HepG2 (cell line): ENCODE results near the gene PRM2. TPM values are rescaled to one million over a fixed set of nuclear protein-coding genes. Genes with fewer than 3 reads are reported as not detected.
A peak's percentile ranks its signal among the peaks of the same experiment; 100 is the strongest.
"Not testable (repeated sequence)": the region's sequence is repeated elsewhere in the genome, so short reads cannot be mapped to it uniquely, and the experiment has no call there.

Source experiments
- ATAC-seq: fragments of 200-7000 bp; cut with Tn5 transposase; 3 replicates; pipeline ENCODE4 v1.9.1; 2020; ENCODE audit warnings: mild to moderate bottlenecking, moderate library complexity
- BruUV-seq: library from RNA; stranded (reverse); fragments of 400-500 nt; replicated peaks from 2 replicates; lab custom pipeline; 2021; lab: Mats Ljungman, UMichigan
- CTCF ChIA-PET: fragments of 300-600 bp; formaldehyde crosslinking; extraction: SDS; loops from one replicate; lab custom pipeline; 2021; ENCODE audit warnings: low total read pairs, inconsistent platforms, low intra/inter-chr PET ratio; lab: Yijun Ruan, JAX
- POLR2A ChIA-PET: fragments of 350-600 bp; sonication (Branson Sonifier 250); formaldehyde crosslinking; loops from one replicate; lab custom pipeline; 2020; ENCODE audit warnings: antibody characterized with exemption, inconsistent platforms; lab: Yijun Ruan, JAX
- DNase-seq: peaks from one replicate; pipeline ENCODE4 v3.0.0-alpha.2; 2015; ENCODE audit warnings: low spot score
- FAIRE-seq: peaks from 3 replicates; lab custom pipeline; 2011; peaks lifted over from hg19 to GRCh38; lab: Jason Lieb, UNC
- H2AFZ ChIP-seq: one replicate; pipeline ENCODE4 v1.6.1; 2011; ENCODE audit warnings: low read length, inconsistent platforms
- H3K27ac ChIP-seq: fragments of 300-600 bp; 3 replicates; pipeline ENCODE4 v1.8.0; 2011; ENCODE audit warnings: mixed run types, mild to moderate bottlenecking, mixed read lengths, low read length, inconsistent platforms; ENCODE audit not compliant: insufficient read depth; ENCODE audit errors: extremely low read length
- H3K27me3 ChIP-seq, 2 experiments: fragments of 200-600 bp in 1 of 2; 2 replicates in 1 of 2; 3 replicates in 1 of 2; pipeline versions ENCODE4 v1.6.0 to v1.8.0; 2011; ENCODE audit warnings: low read length in 2 of 2, mild to moderate bottlenecking in 2 of 2, moderate library complexity in 2 of 2, inconsistent platforms in 1 of 2; ENCODE audit not compliant: insufficient read depth in 2 of 2, control insufficient read depth in 1 of 2
- H3K36me3 ChIP-seq, 2 experiments: fragments of 200-600 bp in 1 of 2; replicated peaks in 1 of 2; 2 replicates in 1 of 2; 3 replicates in 1 of 2; pipeline versions ENCODE4 v1.5.1 to v1.8.0; 2011; ENCODE audit warnings: low read length in 2 of 2, inconsistent platforms in 1 of 2; ENCODE audit not compliant: insufficient read depth in 2 of 2, control insufficient read depth in 1 of 2
- H3K4me1 ChIP-seq: 2 replicates; pipeline ENCODE4 v1.5.1; 2012; ENCODE audit warnings: low read length, inconsistent platforms; ENCODE audit not compliant: insufficient read depth
- H3K4me2 ChIP-seq: 2 replicates; pipeline ENCODE4 v1.6.0; 2011; ENCODE audit warnings: low read depth, low read length, inconsistent platforms
- H3K4me3 ChIP-seq, 3 experiments: fragments of 200-600 bp in 1 of 3; sonication (generic), shearing (Covaris generic) in 1 of 3; replicated peaks in 1 of 3; 2 replicates each; pipeline ENCODE4 v1.5.1; 2011 to 2016; ENCODE audit warnings: low read length in 3 of 3, inconsistent platforms in 2 of 3, low read depth in 2 of 3, mild to moderate bottlenecking in 2 of 3, control low read depth in 1 of 3, mixed read lengths in 1 of 3; ENCODE audit not compliant: insufficient read depth in 1 of 3
- H3K79me2 ChIP-seq: one replicate; pipeline ENCODE4 v1.6.1; 2011; ENCODE audit warnings: low read length, inconsistent platforms; ENCODE audit not compliant: insufficient read depth
- H3K9ac ChIP-seq: 2 replicates; pipeline ENCODE4 v1.6.0; 2011; ENCODE audit warnings: mild to moderate bottlenecking, low read depth, low read length, inconsistent platforms; ENCODE audit not compliant: insufficient read depth
- H3K9me3 ChIP-seq: 2 replicates; pipeline ENCODE4 v1.5.1; 2012; ENCODE audit warnings: mild to moderate bottlenecking, low read length
- H4K20me1 ChIP-seq: 2 replicates; pipeline ENCODE4 v1.6.0; 2011; ENCODE audit warnings: inconsistent platforms, mild to moderate bottlenecking, low read length, moderate library complexity; ENCODE audit not compliant: insufficient read depth
- EEA1 ChIP-seq: sonication (generic); formaldehyde crosslinking; IDR thresholded peaks from 2 replicates; pipeline ENCODE4 v1.5.1; 2020; ENCODE audit warnings: mild to moderate bottlenecking, missing genetic modification reagents, borderline replicate concordance
- ZNF136 ChIP-seq: sonication (generic); formaldehyde crosslinking; IDR thresholded peaks from 2 replicates; pipeline ENCODE4 v1.8.1; 2022; ENCODE audit warnings: low read depth, mild to moderate bottlenecking, moderate library complexity, missing genetic modification reagents
- ZNF605 ChIP-seq: sonication (generic); formaldehyde crosslinking; IDR thresholded peaks from 2 replicates; pipeline ENCODE4 v1.8.0; 2022; ENCODE audit warnings: mild to moderate bottlenecking, missing genetic modification reagents
- ZNF841 ChIP-seq: sonication (generic); formaldehyde crosslinking; IDR thresholded peaks from 2 replicates; pipeline ENCODE4 v1.8.1; 2023; ENCODE audit warnings: missing genetic modification reagents, borderline replicate concordance
- WGBS: methylation state at CpG from one replicate; pipeline ENCODE4 v1.1.6; 2017; ENCODE audit warnings: low lambda C conversion rate; 5-methylcytosine and 5-hydroxymethylcytosine counted together
- in situ Hi-C: cut with HindIII; loops from 2 replicates; pipeline ENCODE4 v1.10.0; 2017; ENCODE audit warnings: low pct_unique_long_range_greater_than_20kb; ENCODE audit not compliant: extremely low pct_ligation_motif_present
- intact Hi-C: fragments of 100-400 bp; cut with micrococcal nuclease; formaldehyde crosslinking; loops from one replicate; pipeline ENCODE4 v1.10.0; 2022; ENCODE audit not compliant: unreplicated experiment
- polyA plus RNA-seq, 8 experiments: library from polyadenylated mRNA; depleted of rRNA in 3 of 8; stranded (reverse) in 7 of 8; unstranded in 1 of 8; fragments of >200 nt; fragmentation: Illumina TruSeq in 4 of 8; extraction: Trizol in 4 of 8; gene quantifications; 2 replicates each; pipeline versions ENCODE4 v1.2.1 to v1.2.3, GENCODE V29; 2011 to 2016; ENCODE audit warnings: low read depth in 4 of 8, missing spikeins in 1 of 8, mixed read lengths in 1 of 8; ENCODE audit not compliant: insufficient read depth in 1 of 8
- total RNA-seq, 5 experiments: library from RNA; depleted of rRNA; stranded (reverse); fragments of >200 nt; fragmentation: Illumina TruSeq; extraction: Trizol; gene quantifications; 2 replicates each; pipeline ENCODE4 v1.2.3, GENCODE V29; 2016; ENCODE audit warnings: low read depth in 1 of 5
- TF ChIP-seq, protein P1 (sequence below): sonication (generic); formaldehyde crosslinking; IDR thresholded peaks from 2 replicates; pipeline ENCODE4 v1.9.0; 2022; ENCODE audit warnings: missing genetic modification reagents, mild to moderate bottlenecking, borderline replicate concordance

Gene PRM2
- total and polyA plus RNA-seq, 2 of the 13 experiments (the other 11 are each of a cell fraction or from before 2014, with no cell fraction given), result 0.54 TPM; not detected in 1

- TF ChIP-seq, protein P1, sequence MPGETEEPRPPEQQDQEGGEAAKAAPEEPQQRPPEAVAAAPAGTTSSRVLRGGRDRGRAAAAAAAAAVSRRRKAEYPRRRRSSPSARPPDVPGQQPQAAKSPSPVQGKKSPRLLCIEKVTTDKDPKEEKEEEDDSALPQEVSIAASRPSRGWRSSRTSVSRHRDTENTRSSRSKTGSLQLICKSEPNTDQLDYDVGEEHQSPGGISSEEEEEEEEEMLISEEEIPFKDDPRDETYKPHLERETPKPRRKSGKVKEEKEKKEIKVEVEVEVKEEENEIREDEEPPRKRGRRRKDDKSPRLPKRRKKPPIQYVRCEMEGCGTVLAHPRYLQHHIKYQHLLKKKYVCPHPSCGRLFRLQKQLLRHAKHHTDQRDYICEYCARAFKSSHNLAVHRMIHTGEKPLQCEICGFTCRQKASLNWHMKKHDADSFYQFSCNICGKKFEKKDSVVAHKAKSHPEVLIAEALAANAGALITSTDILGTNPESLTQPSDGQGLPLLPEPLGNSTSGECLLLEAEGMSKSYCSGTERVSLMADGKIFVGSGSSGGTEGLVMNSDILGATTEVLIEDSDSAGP, result 0 out of 2 replicates have a peak, but pooled peaks have one; percentile 26
Measured at GRCh38 chr16:11290102-11290893, 14.0 kb upstream of the PRM2 start (continued).

DNA sequence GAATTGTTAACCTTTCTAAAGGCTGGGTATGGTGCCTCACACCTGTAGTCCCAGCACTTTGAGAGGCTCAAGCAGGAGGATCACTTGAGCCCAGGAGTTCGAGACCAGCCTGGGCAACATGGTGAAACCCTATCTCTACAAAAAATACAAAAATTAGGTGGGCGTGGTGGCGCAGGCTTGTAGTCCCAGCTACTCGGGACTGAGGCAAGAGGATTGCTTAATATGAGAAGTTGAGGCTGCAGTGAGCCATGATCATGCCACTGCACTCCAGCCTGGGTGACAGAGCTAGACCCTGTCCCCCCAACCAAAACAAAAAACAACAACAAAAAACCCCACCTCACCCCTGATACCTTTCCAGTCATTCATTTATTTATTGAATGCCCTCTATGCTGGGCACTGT lies 13.4 kb upstream of the PRM2 start:
- H4K20me1 ChIP-seq, H3K4me3 ChIP-seq, BruUV-seq, DNase-seq, H3K27me3 ChIP-seq, H2AFZ ChIP-seq, FAIRE-seq, H3K9me3 ChIP-seq, H3K9ac ChIP-seq, H3K4me2 ChIP-seq, in situ Hi-C loops, H3K27ac ChIP-seq, H3K36me3 ChIP-seq, CTCF ChIA-PET, intact Hi-C loops, H3K79me2 ChIP-seq, ATAC-seq: not testable (repeated sequence)
- 77% methylated on average over 4 of the region's 4 CpGs for WGBS
- peaks cover 90% of the 10 kb centered on the region for H3K4me1 ChIP-seq
- TF ChIP-seq ZNF605 (CRISPR knock-in tag), result 0 out of 2 replicates have a peak, but pooled peaks have one; percentile 4
- POLR2A ChIA-PET, result interaction anchor here (1.1 to 1.2 kb wide), 2 partner anchors 8 to 10 kb away, joined by 4 to 5 read pairs; no protein-coding TSS in a partner anchor

DNA sequence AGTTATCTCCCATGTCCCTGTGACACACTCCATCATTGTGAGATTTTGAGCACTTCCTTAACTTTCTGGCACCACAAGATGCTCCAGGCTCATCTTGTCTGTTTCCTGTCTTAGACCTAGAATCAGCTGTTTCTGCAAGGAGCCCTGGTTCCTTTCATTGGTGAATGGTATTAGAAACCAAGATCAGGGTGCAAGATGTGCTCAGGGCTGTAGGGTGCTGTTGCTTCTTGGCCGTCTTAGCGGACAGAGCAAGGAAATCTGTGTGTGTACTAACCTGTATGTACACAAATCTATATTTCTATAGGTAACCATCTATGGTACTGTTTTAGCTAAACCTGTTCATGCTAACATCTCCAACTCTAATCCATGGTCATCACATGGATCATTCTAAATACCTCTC lies 12.9 kb upstream of the PRM2 start:
- intact Hi-C loops, result no loop called here
- no peak for ATAC-seq
- no peaks in the 10 kb centered on the region for H3K9me3 ChIP-seq
- no peaks in the 10 kb centered on the region for H4K20me1 ChIP-seq
- no peaks in the 10 kb centered on the region for H3K27me3 ChIP-seq
- TF ChIP-seq ZNF136 (CRISPR knock-in tag) (no peak), ZNF605 (CRISPR knock-in tag) (peak; percentile 78; the same call in 1 of the 2 replicates), ZNF841 (CRISPR knock-in tag) (0 out of 2 replicates have a peak, but pooled peaks have one; percentile 25), EEA1 (CRISPR knock-in tag) (0 out of 2 replicates have a peak, but pooled peaks have one; percentile 10)
- no peak overlapping the region for H2AFZ ChIP-seq
- peaks cover 90% of the 10 kb centered on the region for H3K4me1 ChIP-seq
- H3K4me2 ChIP-seq, result no peak overlapping the region
- POLR2A ChIA-PET, result interaction anchor here (1.1 to 1.6 kb wide), 4 partner anchors 9 to 33 kb away, joined by 3 to 5 read pairs (median 4); partner anchors contain the start of gene SOCS1
- no peak for DNase-seq
- no peak overlapping the region for H3K4me3 ChIP-seq
- no peak overlapping the region for H3K27ac ChIP-seq
- WGBS, result 86% methylated on average over 2 of the region's 2 CpGs
- in situ Hi-C loops, result no loop called here
- BruUV-seq, result no TSS peak
- no peaks in the 10 kb centered on the region for H3K36me3 ChIP-seq
- H3K9ac ChIP-seq, result no peak overlapping the region
- CTCF ChIA-PET, result no interaction called here
- no peak for FAIRE-seq
- no peaks in the 10 kb centered on the region for H3K79me2 ChIP-seq
